Type B pancreatic cell (in vitro differentiated cells): ENCODE measurements around the gene ZNF597. TPM values are rescaled to one million over a fixed set of nuclear protein-coding genes. Genes with fewer than 3 reads are reported as not detected.
"Not testable (repeated sequence)": the region's sequence is repeated elsewhere in the genome, so short reads cannot be mapped to it uniquely, and the experiment has no call there.

Experiments
- DNase-seq: peaks from one replicate; pipeline ENCODE4 v3.0.0; 2021; ENCODE audit warnings: mixed read lengths; ENCODE audit not compliant: unreplicated experiment; ENCODE audit errors: extremely low spot score
- H3K27ac Mint-ChIP-seq: 2 replicates; pipeline ENCODE4 v1.8.0; 2021; ENCODE audit warnings: mild to moderate bottlenecking, mixed read lengths
- H3K27me3 Mint-ChIP-seq: 2 replicates; pipeline ENCODE4 v1.8.0; 2021; ENCODE audit warnings: mixed read lengths
- H3K36me3 Mint-ChIP-seq: 2 replicates; pipeline ENCODE4 v1.8.0; 2021; ENCODE audit warnings: mixed read lengths
- H3K4me1 Mint-ChIP-seq: one replicate; pipeline ENCODE4 v1.8.0; 2021; ENCODE audit warnings: mixed read lengths; ENCODE audit not compliant: unreplicated experiment
- H3K4me3 Mint-ChIP-seq: 2 replicates; pipeline ENCODE4 v1.8.0; 2021; ENCODE audit warnings: mild to moderate bottlenecking, mixed read lengths
- H3K9me3 Mint-ChIP-seq: 2 replicates; pipeline ENCODE4 v1.8.0; 2021; ENCODE audit warnings: mixed read lengths
- CTCF ChIP-seq: fragments of 200-600 bp; sonication (generic); conservative IDR thresholded peaks from 2 replicates; pipeline ENCODE4 v1.5.0; 2021; ENCODE audit warnings: antibody characterized with exemption, mild to moderate bottlenecking
- total RNA-seq: library from RNA; stranded (reverse); gene quantifications from 2 replicates; pipeline ENCODE4 v1.2.1, GENCODE V29; 2021; ENCODE audit warnings: low replicate concordance

The ZNF597 gene
- total RNA-seq, 1 donor from 2014 or later = 2.2 TPM

GRCh38 chr16:3475604-3476375 lies 32.5 kb upstream of the ZNF597 start:
- Mint-ChIP-seq H3K27me3 (no peaks in the 10 kb centered on the region), H3K9me3 (no peaks in the 10 kb centered on the region), H3K27ac (no peak overlapping the region), H3K36me3 (peaks cover 16% of the 10 kb centered on the region), H3K4me1 (peaks cover 6% of the 10 kb centered on the region), H3K4me3 (no peak overlapping the region)
- TF ChIP-seq CTCF = no peak
- DNase-seq = no peak

- not testable (repeated sequence) for H3K4me3 Mint-ChIP-seq, H3K27me3 Mint-ChIP-seq, H3K9me3 Mint-ChIP-seq, H3K4me1 Mint-ChIP-seq, DNase-seq, H3K27ac Mint-ChIP-seq
- peaks cover 16% of the 10 kb centered on the region for H3K36me3 Mint-ChIP-seq
Observed at GRCh38 chr16:3474870-3475269, 31.6 kb upstream of the ZNF597 start.

- Mint-ChIP-seq H3K27ac (no peak overlapping the region), H3K36me3 (peaks cover 11% of the 10 kb centered on the region), H3K4me1 (peaks cover 6% of the 10 kb centered on the region), H3K4me3 (no peak overlapping the region), H3K27me3 (no peaks in the 10 kb centered on the region), H3K9me3 (no peaks in the 10 kb centered on the region)
- DNase-seq = no peak
- no peak for TF ChIP-seq CTCF
Observed at GRCh38 chr16:3474136-3474779, 31.0 kb upstream of the ZNF597 start.

GRCh38 chr16:3473596-3473943 lies 30.3 kb upstream of the ZNF597 start:
- H3K27ac Mint-ChIP-seq, H3K9me3 Mint-ChIP-seq: not testable (repeated sequence)

GRCh38 chr16:3472878-3473595 lies 29.7 kb upstream of the ZNF597 start:
- Mint-ChIP-seq H3K4me1 (peaks cover 5% of the 10 kb centered on the region), H3K27ac (no peak overlapping the region), H3K4me3 (no peak overlapping the region), H3K36me3 (peaks cover 7% of the 10 kb centered on the region), H3K27me3 (no peaks in the 10 kb centered on the region), H3K9me3 (no peaks in the 10 kb centered on the region)
- no peak for DNase-seq
- TF ChIP-seq CTCF = no peak

More at GRCh38 chr16:3473596-3473943, 30.3 kb upstream of the ZNF597 start:
- H3K27me3 Mint-ChIP-seq, H3K4me1 Mint-ChIP-seq, H3K4me3 Mint-ChIP-seq, H3K36me3 Mint-ChIP-seq, DNase-seq: not testable (repeated sequence)

GRCh38 chr16:3471518-3472176 lies 28.3 kb upstream of the ZNF597 start:
- Mint-ChIP-seq H3K27me3 (no peaks in the 10 kb centered on the region), H3K36me3 (peaks cover 19% of the 10 kb centered on the region), H3K4me1 (peaks cover 16% of the 10 kb centered on the region), H3K27ac (no peak overlapping the region), H3K4me3 (no peak overlapping the region), H3K9me3 (no peaks in the 10 kb centered on the region)
- DNase-seq = no peak
- no peak for TF ChIP-seq CTCF
